ENCODE data around the gene MYMK. TPM values are rescaled to one million over a fixed set of nuclear protein-coding genes. Genes with fewer than 3 reads are reported as not detected.

MYMK gene
- total and polyA plus RNA-seq, 2 experiments from 2014 or later, result not detected

DNA sequence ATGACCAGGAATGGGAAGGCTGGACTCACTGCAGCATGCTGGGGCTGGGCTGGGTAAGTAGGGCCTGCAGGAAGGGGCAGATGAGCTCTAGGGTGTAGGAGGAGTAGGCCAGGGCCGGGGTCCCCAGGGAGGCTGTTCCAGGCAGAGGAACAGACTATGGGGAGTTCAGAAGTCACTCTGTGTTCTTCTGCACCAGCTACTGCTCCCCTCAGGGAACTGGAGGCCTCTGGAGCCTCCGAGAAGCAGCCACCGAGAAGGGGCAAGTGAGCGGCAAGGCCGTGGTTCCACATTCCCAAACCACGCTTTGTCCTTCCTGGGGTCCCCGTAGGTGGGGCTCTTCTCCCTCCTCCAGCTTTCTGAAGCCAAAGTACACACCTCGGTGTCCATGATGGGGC, 37.4 kb downstream of the MYMK start:
- Histone ChIP-seq H4K20me1 (replicated peaks; ENCODE audit: insufficient read depth) (no peaks in the 10 kb centered on the region), H3K36me3 (ENCODE audit: insufficient read depth) (no peaks in the 10 kb centered on the region), H3K27ac (ENCODE audit: low read depth) (no peak overlapping the region), H3K4me3 (no peak overlapping the region), H3K4me2 (no peak overlapping the region), H3K4me1 (ENCODE audit: insufficient read depth) (no peaks in the 10 kb centered on the region; the same call in 1 of the 2 replicates), H3K9me2 (ENCODE audit: insufficient read depth) (no peaks in the 10 kb centered on the region), H2AFZ (no peak overlapping the region), H3F3A (replicated peaks; ENCODE audit: low read depth) (0 out of 2 replicates have a peak, but pooled peaks cover 2% of the 10 kb centered on the region), H3K27me3 (ENCODE audit: insufficient read depth) (no peaks in the 10 kb centered on the region), H3K79me2 (replicated peaks; ENCODE audit: insufficient read depth) (no peaks in the 10 kb centered on the region)
- Mint-ChIP-seq H3K36me3 (ENCODE audit: low read depth) (no peaks in the 10 kb centered on the region), H3K4me1 (no peaks in the 10 kb centered on the region), H3K9me3 (no peaks in the 10 kb centered on the region; the same call in 2 of the 3 replicates), H3K4me3 (no peak overlapping the region), H3K27me3 (ENCODE audit: insufficient read depth, low read depth, poor library complexity) (peaks cover 4% of the 10 kb centered on the region), H3K27ac (no peak overlapping the region)
- DNase-seq (ENCODE audit: low spot score), result no peak
- ATAC-seq, result no peak
- TF ChIP-seq, protein P1, sequence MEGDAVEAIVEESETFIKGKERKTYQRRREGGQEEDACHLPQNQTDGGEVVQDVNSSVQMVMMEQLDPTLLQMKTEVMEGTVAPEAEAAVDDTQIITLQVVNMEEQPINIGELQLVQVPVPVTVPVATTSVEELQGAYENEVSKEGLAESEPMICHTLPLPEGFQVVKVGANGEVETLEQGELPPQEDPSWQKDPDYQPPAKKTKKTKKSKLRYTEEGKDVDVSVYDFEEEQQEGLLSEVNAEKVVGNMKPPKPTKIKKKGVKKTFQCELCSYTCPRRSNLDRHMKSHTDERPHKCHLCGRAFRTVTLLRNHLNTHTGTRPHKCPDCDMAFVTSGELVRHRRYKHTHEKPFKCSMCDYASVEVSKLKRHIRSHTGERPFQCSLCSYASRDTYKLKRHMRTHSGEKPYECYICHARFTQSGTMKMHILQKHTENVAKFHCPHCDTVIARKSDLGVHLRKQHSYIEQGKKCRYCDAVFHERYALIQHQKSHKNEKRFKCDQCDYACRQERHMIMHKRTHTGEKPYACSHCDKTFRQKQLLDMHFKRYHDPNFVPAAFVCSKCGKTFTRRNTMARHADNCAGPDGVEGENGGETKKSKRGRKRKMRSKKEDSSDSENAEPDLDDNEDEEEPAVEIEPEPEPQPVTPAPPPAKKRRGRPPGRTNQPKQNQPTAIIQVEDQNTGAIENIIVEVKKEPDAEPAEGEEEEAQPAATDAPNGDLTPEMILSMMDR (conservative IDR thresholded peaks at IDR 0.05; ENCODE audit: low read depth in 2 of 2), result no peak
- TF ChIP-seq, protein P2, sequence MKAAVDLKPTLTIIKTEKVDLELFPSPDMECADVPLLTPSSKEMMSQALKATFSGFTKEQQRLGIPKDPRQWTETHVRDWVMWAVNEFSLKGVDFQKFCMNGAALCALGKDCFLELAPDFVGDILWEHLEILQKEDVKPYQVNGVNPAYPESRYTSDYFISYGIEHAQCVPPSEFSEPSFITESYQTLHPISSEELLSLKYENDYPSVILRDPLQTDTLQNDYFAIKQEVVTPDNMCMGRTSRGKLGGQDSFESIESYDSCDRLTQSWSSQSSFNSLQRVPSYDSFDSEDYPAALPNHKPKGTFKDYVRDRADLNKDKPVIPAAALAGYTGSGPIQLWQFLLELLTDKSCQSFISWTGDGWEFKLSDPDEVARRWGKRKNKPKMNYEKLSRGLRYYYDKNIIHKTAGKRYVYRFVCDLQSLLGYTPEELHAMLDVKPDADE (IDR thresholded peaks at IDR 0.05), result no peak
- no peak for TF ChIP-seq NANOG (IDR thresholded peaks at IDR 0.05; ENCODE audit: borderline replicate concordance)
- TF ChIP-seq POLR2AphosphoS5 (IDR thresholded peaks at IDR 0.05; ENCODE audit: low read depth), result no peak
- TF ChIP-seq, protein P3, sequence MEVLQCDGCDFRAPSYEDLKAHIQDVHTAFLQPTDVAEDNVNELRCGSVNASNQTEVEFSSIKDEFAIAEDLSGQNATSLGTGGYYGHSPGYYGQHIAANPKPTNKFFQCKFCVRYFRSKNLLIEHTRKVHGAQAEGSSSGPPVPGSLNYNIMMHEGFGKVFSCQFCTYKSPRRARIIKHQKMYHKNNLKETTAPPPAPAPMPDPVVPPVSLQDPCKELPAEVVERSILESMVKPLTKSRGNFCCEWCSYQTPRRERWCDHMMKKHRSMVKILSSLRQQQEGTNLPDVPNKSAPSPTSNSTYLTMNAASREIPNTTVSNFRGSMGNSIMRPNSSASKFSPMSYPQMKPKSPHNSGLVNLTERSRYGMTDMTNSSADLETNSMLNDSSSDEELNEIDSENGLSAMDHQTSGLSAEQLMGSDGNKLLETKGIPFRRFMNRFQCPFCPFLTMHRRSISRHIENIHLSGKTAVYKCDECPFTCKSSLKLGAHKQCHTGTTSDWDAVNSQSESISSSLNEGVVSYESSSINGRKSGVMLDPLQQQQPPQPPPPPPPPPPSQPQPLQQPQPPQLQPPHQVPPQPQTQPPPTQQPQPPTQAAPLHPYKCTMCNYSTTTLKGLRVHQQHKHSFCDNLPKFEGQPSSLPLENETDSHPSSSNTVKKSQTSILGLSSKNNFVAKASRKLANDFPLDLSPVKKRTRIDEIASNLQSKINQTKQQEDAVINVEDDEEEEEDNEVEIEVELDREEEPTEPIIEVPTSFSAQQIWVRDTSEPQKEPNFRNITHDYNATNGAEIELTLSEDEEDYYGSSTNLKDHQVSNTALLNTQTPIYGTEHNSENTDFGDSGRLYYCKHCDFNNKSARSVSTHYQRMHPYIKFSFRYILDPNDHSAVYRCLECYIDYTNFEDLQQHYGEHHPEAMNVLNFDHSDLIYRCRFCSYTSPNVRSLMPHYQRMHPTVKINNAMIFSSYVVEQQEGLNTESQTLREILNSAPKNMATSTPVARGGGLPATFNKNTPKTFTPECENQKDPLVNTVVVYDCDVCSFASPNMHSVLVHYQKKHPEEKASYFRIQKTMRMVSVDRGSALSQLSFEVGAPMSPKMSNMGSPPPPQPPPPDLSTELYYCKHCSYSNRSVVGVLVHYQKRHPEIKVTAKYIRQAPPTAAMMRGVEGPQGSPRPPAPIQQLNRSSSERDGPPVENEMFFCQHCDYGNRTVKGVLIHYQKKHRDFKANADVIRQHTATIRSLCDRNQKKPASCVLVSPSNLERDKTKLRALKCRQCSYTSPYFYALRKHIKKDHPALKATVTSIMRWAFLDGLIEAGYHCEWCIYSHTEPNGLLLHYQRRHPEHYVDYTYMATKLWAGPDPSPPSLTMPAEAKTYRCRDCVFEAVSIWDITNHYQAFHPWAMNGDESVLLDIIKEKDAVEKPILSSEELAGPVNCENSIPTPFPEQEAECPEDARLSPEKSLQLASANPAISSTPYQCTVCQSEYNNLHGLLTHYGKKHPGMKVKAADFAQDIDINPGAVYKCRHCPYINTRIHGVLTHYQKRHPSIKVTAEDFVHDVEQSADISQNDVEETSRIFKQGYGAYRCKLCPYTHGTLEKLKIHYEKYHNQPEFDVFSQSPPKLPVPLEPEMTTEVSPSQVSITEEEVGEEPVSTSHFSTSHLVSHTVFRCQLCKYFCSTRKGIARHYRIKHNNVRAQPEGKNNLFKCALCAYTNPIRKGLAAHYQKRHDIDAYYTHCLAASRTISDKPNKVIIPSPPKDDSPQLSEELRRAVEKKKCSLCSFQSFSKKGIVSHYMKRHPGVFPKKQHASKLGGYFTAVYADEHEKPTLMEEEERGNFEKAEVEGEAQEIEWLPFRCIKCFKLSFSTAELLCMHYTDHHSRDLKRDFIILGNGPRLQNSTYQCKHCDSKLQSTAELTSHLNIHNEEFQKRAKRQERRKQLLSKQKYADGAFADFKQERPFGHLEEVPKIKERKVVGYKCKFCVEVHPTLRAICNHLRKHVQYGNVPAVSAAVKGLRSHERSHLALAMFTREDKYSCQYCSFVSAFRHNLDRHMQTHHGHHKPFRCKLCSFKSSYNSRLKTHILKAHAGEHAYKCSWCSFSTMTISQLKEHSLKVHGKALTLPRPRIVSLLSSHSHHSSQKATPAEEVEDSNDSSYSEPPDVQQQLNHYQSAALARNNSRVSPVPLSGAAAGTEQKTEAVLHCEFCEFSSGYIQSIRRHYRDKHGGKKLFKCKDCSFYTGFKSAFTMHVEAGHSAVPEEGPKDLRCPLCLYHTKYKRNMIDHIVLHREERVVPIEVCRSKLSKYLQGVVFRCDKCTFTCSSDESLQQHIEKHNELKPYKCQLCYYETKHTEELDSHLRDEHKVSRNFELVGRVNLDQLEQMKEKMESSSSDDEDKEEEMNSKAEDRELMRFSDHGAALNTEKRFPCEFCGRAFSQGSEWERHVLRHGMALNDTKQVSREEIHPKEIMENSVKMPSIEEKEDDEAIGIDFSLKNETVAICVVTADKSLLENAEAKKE (CRISPR knock-in tag; IDR thresholded peaks at IDR 0.05), result no peak
- TF ChIP-seq REST (IDR thresholded peaks at IDR 0.05; ENCODE audit: unreplicated experiment), result no peak
- TF ChIP-seq ZNF331 (CRISPR knock-in tag; IDR thresholded peaks at IDR 0.05; ENCODE audit: low read depth), result no peak
- no peak for TF ChIP-seq CREB1 (CRISPR knock-in tag; IDR thresholded peaks at IDR 0.05; ENCODE audit: low read depth)
- TF ChIP-seq EZH2phosphoT487 (IDR thresholded peaks at IDR 0.05; ENCODE audit: unreplicated experiment), result no peak
- no peak for TF ChIP-seq JUNB (IDR thresholded peaks at IDR 0.05; ENCODE audit: unreplicated experiment)

Data from GM23338 (cell line).